H54 (cell line): Measurements from ENCODE around the gene BMP7.
"Not testable (repeated sequence)": the region's sequence is repeated elsewhere in the genome, so short reads cannot be mapped to it uniquely, and the experiment has no call there.

Experiments used
- DNase-seq: peaks from one replicate; pipeline ENCODE4 v3.0.0; 2011; ENCODE audit warnings: low spot score, mixed read lengths; ENCODE audit not compliant: insufficient read length
- FAIRE-seq: peaks from 3 replicates; lab custom pipeline; 2011; peaks lifted over from hg19 to GRCh38; lab: Jason Lieb, UNC
- POLR2A ChIP-seq: IDR thresholded peaks from 2 replicates; pipeline ENCODE4 v1.6.1; 2011; ENCODE audit warnings: low read depth, mild to moderate bottlenecking, low read length

Gene BMP7

GRCh38 chr20:57294550-57294949 lies 28.1 kb upstream of the BMP7 start:
- no peak for DNase-seq
- TF ChIP-seq POLR2A = no peak
- FAIRE-seq = no peak

- DNase-seq = no peak
- FAIRE-seq = no peak
- TF ChIP-seq POLR2A = no peak
These were observed 27.6 kb upstream of the BMP7 start for GRCh38 chr20:57293995-57294394.

GRCh38 chr20:57292611-57293010 lies 26.2 kb upstream of the BMP7 start:
- DNase-seq (no peak), FAIRE-seq (no peak)
- no peak for TF ChIP-seq POLR2A

GRCh38 chr20:57291694-57292093 lies 25.3 kb upstream of the BMP7 start:
- no peak for TF ChIP-seq POLR2A
- FAIRE-seq (no peak), DNase-seq (no peak)

- no peak for DNase-seq
- FAIRE-seq = no peak
- TF ChIP-seq POLR2A = no peak
These were observed 24.6 kb upstream of the BMP7 start for GRCh38 chr20:57291003-57291402.

- FAIRE-seq (no peak), DNase-seq (no peak)
- no peak for TF ChIP-seq POLR2A
These were observed 23.7 kb upstream of the BMP7 start for GRCh38 chr20:57290178-57290484.

GRCh38 chr20:57289391-57290177 lies 23.1 kb upstream of the BMP7 start:
- FAIRE-seq (no peak), DNase-seq (no peak)
- no peak for TF ChIP-seq POLR2A

GRCh38 chr20:57288651-57289277 lies 22.3 kb upstream of the BMP7 start:
- no peak for FAIRE-seq
- DNase-seq = no peak
- no peak for TF ChIP-seq POLR2A

- DNase-seq (no peak), FAIRE-seq (no peak)
- no peak for TF ChIP-seq POLR2A
These were observed 21.5 kb upstream of the BMP7 start for GRCh38 chr20:57287901-57288300.

- FAIRE-seq = no peak
- no peak for DNase-seq
- no peak for TF ChIP-seq POLR2A
These were observed 20.8 kb upstream of the BMP7 start for GRCh38 chr20:57287007-57287880.

- DNase-seq = no peak
- no peak for TF ChIP-seq POLR2A
- FAIRE-seq = no peak
These were observed 17.4 kb upstream of the BMP7 start for GRCh38 chr20:57283860-57284259.

- no peak for DNase-seq
- no peak for FAIRE-seq
- no peak for TF ChIP-seq POLR2A
These were observed 16.4 kb upstream of the BMP7 start for GRCh38 chr20:57282670-57283361.

- no peak for TF ChIP-seq POLR2A
- DNase-seq (no peak), FAIRE-seq (no peak)
These were observed 15.5 kb upstream of the BMP7 start for GRCh38 chr20:57281900-57282299.

GRCh38 chr20:57280221-57280620 lies 13.8 kb upstream of the BMP7 start:
- no peak for DNase-seq
- no peak for FAIRE-seq
- no peak for TF ChIP-seq POLR2A

- not testable (repeated sequence) for DNase-seq, FAIRE-seq
These were observed 13.1 kb upstream of the BMP7 start for GRCh38 chr20:57279548-57279947.
